Nephron (organoid): Measurements from ENCODE around the gene RBBP4.
A peak's percentile ranks its signal among the peaks of the same experiment; 100 is the strongest.

ENCODE experiments used
- H3K27ac Mint-ChIP-seq, 3 experiments: 2 replicates each; pipeline ENCODE4 v1.8.0; 2020; ENCODE audit warnings: mixed read lengths in 3 of 3, mild to moderate bottlenecking in 2 of 3, moderate library complexity in 1 of 3
- H3K27me3 Mint-ChIP-seq: 2 replicates; pipeline ENCODE4 v1.8.0; 2021; ENCODE audit warnings: low read depth, mild to moderate bottlenecking, moderate library complexity, mixed read lengths
- H3K36me3 Mint-ChIP-seq: 2 replicates; pipeline ENCODE4 v1.8.0; 2020; ENCODE audit warnings: low read depth, mixed read lengths
- H3K4me1 Mint-ChIP-seq: 2 replicates; pipeline ENCODE4 v1.8.0; 2020; ENCODE audit warnings: mixed read lengths
- H3K4me3 Mint-ChIP-seq, 3 experiments: 2 replicates each; pipeline ENCODE4 v1.8.0; 2020; ENCODE audit warnings: mild to moderate bottlenecking in 3 of 3, mixed read lengths in 3 of 3, moderate library complexity in 2 of 3
- H3K9me3 Mint-ChIP-seq: 2 replicates; pipeline ENCODE4 v1.8.0; 2020; ENCODE audit warnings: mixed read lengths
- CTCF ChIP-seq, 3 experiments: fragments of 200-600 bp; sonication (generic); IDR thresholded peaks; one replicate each; pipeline ENCODE4 v1.5.0; 2021; ENCODE audit warnings: antibody characterized with exemption in 3 of 3; ENCODE audit not compliant: unreplicated experiment in 3 of 3

The RBBP4 gene

GRCh38 chr1:32725615-32725982 is 74.6 kb downstream of the RBBP4 start:
- H3K27ac Mint-ChIP-seq = peak overlapping the region in 1 of 3 experiments; percentile 5
- no peak for TF ChIP-seq CTCF (IDR thresholded peaks at IDR 0.05; ENCODE audit: unreplicated experiment in 3 of 3)
- H3K4me3 Mint-ChIP-seq = no peak overlapping the region
- H3K36me3 Mint-ChIP-seq = no peaks in the 10 kb centered on the region
- no peaks in the 10 kb centered on the region for H3K9me3 Mint-ChIP-seq
- H3K4me1 Mint-ChIP-seq = peaks cover 5% of the 10 kb centered on the region
- peaks cover 4% of the 10 kb centered on the region for H3K27me3 Mint-ChIP-seq

- no peak overlapping the region for H3K4me3 Mint-ChIP-seq
- H3K9me3 Mint-ChIP-seq = no peaks in the 10 kb centered on the region
- TF ChIP-seq CTCF (IDR thresholded peaks at IDR 0.05; ENCODE audit: unreplicated experiment in 3 of 3) = no peak
- H3K4me1 Mint-ChIP-seq = peaks cover 5% of the 10 kb centered on the region
- H3K27ac Mint-ChIP-seq = peak overlapping the region in 2 of 3 experiments; percentile 40 to 58
- no peaks in the 10 kb centered on the region for H3K36me3 Mint-ChIP-seq
- H3K27me3 Mint-ChIP-seq = peaks cover 4% of the 10 kb centered on the region
Observed at GRCh38 chr1:32727876-32728275, 76.9 kb downstream of the RBBP4 start.

GRCh38 chr1:32728413-32729077 is 77.5 kb downstream of the RBBP4 start:
- H3K9me3 Mint-ChIP-seq = no peaks in the 10 kb centered on the region

GRCh38 chr1:32729254-32730046 is 78.4 kb downstream of the RBBP4 start:
- TF ChIP-seq CTCF (IDR thresholded peaks at IDR 0.05; ENCODE audit: unreplicated experiment in 3 of 3) = no peak
- Mint-ChIP-seq H3K4me3 (no peak overlapping the region), H3K36me3 (no peaks in the 10 kb centered on the region), H3K27ac (no peak overlapping the region), H3K9me3 (no peaks in the 10 kb centered on the region), H3K27me3 (peaks cover 5% of the 10 kb centered on the region), H3K4me1 (peaks cover 15% of the 10 kb centered on the region)

More at GRCh38 chr1:32728413-32729077, 77.5 kb downstream of the RBBP4 start:
- TF ChIP-seq CTCF (IDR thresholded peaks at IDR 0.05; ENCODE audit: unreplicated experiment in 3 of 3) = no peak
- H3K27me3 Mint-ChIP-seq = peaks cover 7% of the 10 kb centered on the region
- H3K36me3 Mint-ChIP-seq = no peaks in the 10 kb centered on the region
- H3K4me3 Mint-ChIP-seq = no peak overlapping the region
- peak overlapping the region in 2 of 3 experiments; percentile 40 to 58 for H3K27ac Mint-ChIP-seq
- peaks cover 8% of the 10 kb centered on the region for H3K4me1 Mint-ChIP-seq

GRCh38 chr1:32733582-32734321 is 82.7 kb downstream of the RBBP4 start:
- Mint-ChIP-seq H3K27me3 (peaks cover 12% of the 10 kb centered on the region), H3K36me3 (no peaks in the 10 kb centered on the region), H3K9me3 (no peaks in the 10 kb centered on the region), H3K27ac (peak overlapping the region in 2 of 3 experiments; percentile 1 to 59), H3K4me1 (peaks cover 24% of the 10 kb centered on the region), H3K4me3 (no peak overlapping the region)
- no peak for TF ChIP-seq CTCF (IDR thresholded peaks at IDR 0.05; ENCODE audit: unreplicated experiment in 3 of 3)
